ENCODE results near the gene DHRS11.

DHRS11 gene

DNA sequence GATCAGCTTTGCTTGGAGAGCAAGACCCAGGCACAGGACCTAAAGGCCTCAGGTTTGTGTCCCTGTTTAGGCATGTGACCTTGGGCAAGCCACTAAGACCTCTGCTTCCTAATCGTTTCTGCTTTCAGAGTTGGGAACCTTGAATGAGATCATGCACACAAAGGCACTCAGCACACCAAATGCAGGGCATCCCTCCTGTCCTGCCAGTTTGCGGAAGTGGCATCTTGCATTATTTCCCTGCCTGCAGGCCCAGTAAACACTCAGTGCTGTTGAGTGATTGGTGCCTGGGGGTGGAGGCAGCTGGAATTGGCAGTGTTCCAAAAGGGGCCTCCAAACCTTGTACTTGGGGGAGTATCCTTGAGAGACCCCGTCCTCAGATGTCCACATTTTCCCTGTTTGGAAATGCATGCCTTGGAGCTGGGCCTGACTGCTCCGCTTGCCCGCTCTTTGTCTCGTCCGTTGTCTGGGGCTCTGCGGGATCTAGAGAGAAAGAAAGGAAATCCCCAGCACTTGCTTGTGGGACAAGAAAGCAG is 38.4 kb downstream of the DHRS11 start:
- DNase-seq (ENCODE audit: extremely low read depth, low read depth): no peak

DNA sequence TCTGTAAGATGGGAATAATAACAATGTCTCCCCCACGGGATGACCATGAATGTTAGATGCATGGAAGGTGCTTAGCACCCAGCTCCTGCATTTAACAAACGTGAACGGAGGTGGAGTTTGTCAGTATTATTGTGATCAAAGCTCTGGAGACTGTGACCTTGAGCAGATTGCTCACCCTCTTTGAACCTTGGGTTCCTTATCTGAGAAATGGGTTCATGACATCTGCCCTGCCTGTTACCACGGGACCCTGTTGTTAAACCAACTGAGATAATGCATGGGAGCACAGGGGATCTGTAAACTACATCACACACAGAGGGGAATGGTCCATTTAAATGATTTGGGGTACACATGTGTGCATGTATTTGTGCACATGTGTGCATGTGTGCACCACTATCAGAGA is 39.3 kb downstream of the DHRS11 start:
- TF ChIP-seq, protein P1, sequence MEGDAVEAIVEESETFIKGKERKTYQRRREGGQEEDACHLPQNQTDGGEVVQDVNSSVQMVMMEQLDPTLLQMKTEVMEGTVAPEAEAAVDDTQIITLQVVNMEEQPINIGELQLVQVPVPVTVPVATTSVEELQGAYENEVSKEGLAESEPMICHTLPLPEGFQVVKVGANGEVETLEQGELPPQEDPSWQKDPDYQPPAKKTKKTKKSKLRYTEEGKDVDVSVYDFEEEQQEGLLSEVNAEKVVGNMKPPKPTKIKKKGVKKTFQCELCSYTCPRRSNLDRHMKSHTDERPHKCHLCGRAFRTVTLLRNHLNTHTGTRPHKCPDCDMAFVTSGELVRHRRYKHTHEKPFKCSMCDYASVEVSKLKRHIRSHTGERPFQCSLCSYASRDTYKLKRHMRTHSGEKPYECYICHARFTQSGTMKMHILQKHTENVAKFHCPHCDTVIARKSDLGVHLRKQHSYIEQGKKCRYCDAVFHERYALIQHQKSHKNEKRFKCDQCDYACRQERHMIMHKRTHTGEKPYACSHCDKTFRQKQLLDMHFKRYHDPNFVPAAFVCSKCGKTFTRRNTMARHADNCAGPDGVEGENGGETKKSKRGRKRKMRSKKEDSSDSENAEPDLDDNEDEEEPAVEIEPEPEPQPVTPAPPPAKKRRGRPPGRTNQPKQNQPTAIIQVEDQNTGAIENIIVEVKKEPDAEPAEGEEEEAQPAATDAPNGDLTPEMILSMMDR (IDR thresholded peaks at IDR 0.05; ENCODE audit: low read depth, low read length): no peak
- no peak for DNase-seq (ENCODE audit: extremely low read depth, low read depth)

More for the DNA sequence above, 38.4 kb downstream of the DHRS11 start:
- TF ChIP-seq, protein P1 (IDR thresholded peaks at IDR 0.05; ENCODE audit: low read depth, low read length): no peak

- TF ChIP-seq, protein P1 (IDR thresholded peaks at IDR 0.05; ENCODE audit: low read depth, low read length): no peak
- no peak for DNase-seq (ENCODE audit: extremely low read depth, low read depth)
These were observed 41.5 kb downstream of the DHRS11 start for GRCh38 chr17:36632916-36633771.

GRCh38 chr17:36640346-36640745 is 48.7 kb downstream of the DHRS11 start:
- TF ChIP-seq, protein P1 (IDR thresholded peaks at IDR 0.05; ENCODE audit: low read depth, low read length): no peak
- no peak for DNase-seq (ENCODE audit: extremely low read depth, low read depth)

DNA sequence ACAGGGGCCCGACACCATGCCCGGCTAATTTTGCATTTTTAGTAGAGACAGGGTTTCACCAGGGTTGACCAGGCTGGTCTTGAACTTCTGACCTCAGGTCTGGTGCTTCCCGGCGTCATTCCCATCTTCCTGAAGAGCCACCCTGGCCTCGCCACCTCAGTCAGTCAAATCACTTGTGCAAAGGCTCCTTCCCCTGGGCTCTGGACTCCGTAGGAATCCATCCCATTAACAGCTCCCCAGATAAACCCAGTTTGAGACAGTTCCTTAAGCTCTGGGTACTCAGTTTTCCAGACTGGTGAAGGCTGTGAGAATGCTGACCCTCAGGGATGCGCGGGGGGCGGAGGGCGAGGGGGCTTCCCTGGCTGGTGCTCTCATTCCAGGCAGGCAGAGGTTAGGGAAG is 49.2 kb downstream of the DHRS11 start:
- TF ChIP-seq, protein P1 (IDR thresholded peaks at IDR 0.05; ENCODE audit: low read depth, low read length): no peak

GRCh38 chr17:36641331-36641876 is 49.7 kb downstream of the DHRS11 start:
- TF ChIP-seq, protein P1 (IDR thresholded peaks at IDR 0.05; ENCODE audit: low read depth, low read length): no peak
- no peak for DNase-seq (ENCODE audit: extremely low read depth, low read depth)

More for the DNA sequence above, 49.2 kb downstream of the DHRS11 start:
- no peak for DNase-seq (ENCODE audit: extremely low read depth, low read depth)

Data from AG09319 (cell line).